Activated naive CD4-positive, alpha-beta T cell treated with anti-CD3 and anti-CD28 coated beads, Interleukin-2, amount 50 U/mL, for 16 hours (primary cell): Measurements from ENCODE around the gene EPOP.
"Not testable (repeated sequence)": the region's sequence is repeated elsewhere in the genome, so short reads cannot be mapped to it uniquely, and the experiment has no call there.

Experiments used
- DNase-seq: peaks from one replicate; pipeline ENCODE4 v3.0.0-alpha.2; 2020

EPOP gene

DNA sequence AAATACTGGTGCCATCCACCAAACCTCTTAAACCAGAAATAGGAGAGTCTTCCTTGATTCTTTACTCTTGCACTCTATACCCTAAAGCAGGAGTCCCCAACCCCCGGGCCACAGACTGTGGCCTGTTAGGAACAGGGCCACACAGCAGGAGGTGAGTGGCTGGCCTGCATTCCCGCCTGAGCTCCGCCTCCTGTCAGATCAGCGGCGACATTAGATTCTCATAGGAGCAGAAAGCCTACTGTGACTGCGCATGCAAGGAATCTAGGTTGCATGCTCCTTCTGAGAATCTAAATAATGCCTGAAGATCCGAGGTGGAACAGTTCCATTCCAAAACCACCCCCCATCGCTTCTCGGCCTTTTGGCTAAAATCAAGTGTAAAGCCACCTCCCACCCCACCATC is 38.7 kb downstream of the EPOP start:
- no peak for DNase-seq

- DNase-seq: no peak
Measured at GRCh38 chr17:38632334-38632733, 42.4 kb downstream of the EPOP start.

DNA sequence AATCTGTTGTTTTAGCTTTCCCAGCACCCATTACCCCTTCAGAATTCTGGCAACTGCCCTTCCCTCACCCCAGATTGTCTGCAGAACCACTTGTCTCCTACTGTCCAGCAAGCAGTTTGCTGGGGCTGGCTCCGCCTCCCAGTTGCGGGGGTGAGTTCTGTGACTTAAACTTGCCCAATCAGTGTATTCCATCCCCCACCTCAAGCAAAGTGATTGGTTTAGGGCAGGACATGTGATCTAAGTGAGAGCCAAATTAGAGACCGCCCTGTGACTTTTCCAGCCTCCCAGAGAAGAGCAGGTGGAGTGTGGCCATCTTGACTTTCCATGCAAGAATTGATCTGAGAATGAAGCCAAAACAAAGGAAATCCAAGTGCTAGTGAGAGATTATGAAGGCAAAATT is 46.3 kb downstream of the EPOP start:
- DNase-seq: no peak

DNA sequence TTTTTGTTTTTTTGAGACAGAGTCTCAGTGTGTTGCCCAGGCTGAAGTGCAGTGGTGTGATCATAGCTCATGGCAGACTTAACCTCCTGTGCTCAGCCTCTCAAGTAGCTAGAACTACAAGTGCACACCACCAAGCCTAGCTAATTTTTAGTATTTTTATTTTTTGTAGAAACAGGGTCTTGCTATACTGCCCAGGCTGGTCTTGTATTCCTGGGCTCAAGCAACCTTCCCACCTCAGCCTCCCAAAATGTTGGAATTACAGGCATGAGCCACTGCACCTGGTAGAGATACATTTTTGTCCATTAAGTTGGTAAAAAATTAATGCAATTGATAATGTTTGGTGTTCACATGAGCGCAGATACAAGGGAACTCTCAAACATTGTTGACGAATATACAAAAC is 46.8 kb downstream of the EPOP start:
- no peak for DNase-seq

- not testable (repeated sequence) for DNase-seq
Measured at GRCh38 chr17:38626606-38627226, 48.0 kb downstream of the EPOP start.

- no peak for DNase-seq
Measured at GRCh38 chr17:38625482-38625881, 49.3 kb downstream of the EPOP start.

GRCh38 chr17:38624782-38625355 is 49.9 kb downstream of the EPOP start:
- not testable (repeated sequence) for DNase-seq
